ENCODE data around the gene FGF21. TPM values are rescaled to one million over a fixed set of nuclear protein-coding genes. Genes with fewer than 3 reads are reported as not detected.

Gene FGF21
- total and polyA plus RNA-seq, 10 of the 15 experiments (the other 5 are each of a cell fraction or from before 2014, with no cell fraction given) = not detected

GRCh38 chr19:48770734-48771472 is 15.6 kb downstream of the FGF21 start:
- no peaks in the 10 kb centered on the region for H3K36me3 ChIP-seq (ENCODE audit: control insufficient read depth in 2 of 2, insufficient read depth in 2 of 2, low read length in 1 of 2)
- DNase-seq (ENCODE audit: low read depth, low spot score) (no peak), ATAC-seq (no peak), FAIRE-seq (no peak)
- H4K20me1 ChIP-seq (ENCODE audit: control insufficient read depth, insufficient read depth) = no peaks in the 10 kb centered on the region
- H3K4me1 ChIP-seq (ENCODE audit: control insufficient read depth, insufficient read depth, low read length) = no peaks in the 10 kb centered on the region
- POLR2A ChIA-PET = no interaction called here
- TF ChIP-seq RUNX3 (IDR thresholded peaks at IDR 0.05; ENCODE audit: low read length) = no peak
- TF ChIP-seq RB1 (IDR thresholded peaks at IDR 0.05; ENCODE audit: borderline replicate concordance) = no peak
- TF ChIP-seq FOS (IDR thresholded peaks at IDR 0.05; ENCODE audit: borderline replicate concordance, extremely low read depth, insufficient read length) = no peak
- TF ChIP-seq MYC (IDR thresholded peaks at IDR 0.05; ENCODE audit: insufficient read depth, insufficient read length, insufficient replicate concordance, low read length, severe bottlenecking) = no peak
- TF ChIP-seq CBFB (IDR thresholded peaks at IDR 0.05; ENCODE audit: low read depth) = no peak
- no peak for TF ChIP-seq HDGF (IDR thresholded peaks at IDR 0.05)
- TF ChIP-seq MTA3 (IDR thresholded peaks at IDR 0.05; ENCODE audit: borderline replicate concordance, low read length) = no peak
- TF ChIP-seq ZNF384 (IDR thresholded peaks at IDR 0.05; ENCODE audit: borderline replicate concordance, low read depth, low read length) = no peak
- TF ChIP-seq POLR2AphosphoS5 (IDR thresholded peaks at IDR 0.05; ENCODE audit: low read length) = no peak
- TF ChIP-seq SMARCA5 (IDR thresholded peaks at IDR 0.05) = no peak
- TF ChIP-seq NKRF (conservative IDR thresholded peaks at IDR 0.05) = no peak
- TF ChIP-seq CBX3 (IDR thresholded peaks at IDR 0.05; ENCODE audit: borderline replicate concordance, low read depth) = no peak
- TF ChIP-seq SMAD1 (IDR thresholded peaks at IDR 0.05; ENCODE audit: low read depth, partially characterized antibody) = no peak
- TF ChIP-seq PAX5 (IDR thresholded peaks at IDR 0.05; ENCODE audit: borderline replicate concordance, low read depth, low read length) = no peak
- TF ChIP-seq TARDBP (IDR thresholded peaks at IDR 0.05; ENCODE audit: borderline replicate concordance) = no peak
- no peak for TF ChIP-seq RCOR1 (conservative IDR thresholded peaks at IDR 0.05; ENCODE audit: low read depth, low read length)
- TF ChIP-seq ZBTB33 (IDR thresholded peaks at IDR 0.05) = no peak
- no peak for TF ChIP-seq NBN (IDR thresholded peaks at IDR 0.05)
- no peak overlapping the region for H3K9ac ChIP-seq (ENCODE audit: control insufficient read depth, insufficient read depth, low read length)
- no peak overlapping the region for H3K4me3 ChIP-seq
- in situ Hi-C loops (cut with MboI) (no loop called here), intact Hi-C loops (cut with micrococcal nuclease; ENCODE audit: unreplicated experiment) (no loop called here)
- BruUV-seq (replicated peaks) = no TSS peak
- WGBS (ENCODE audit: insufficient coverage, insufficient replicate concordance, low lambda C conversion rate, missing lambda C conversion rate) = 45% methylated on average over 20 of the region's 20 CpGs
- RAD21 ChIA-PET (ENCODE audit: unreplicated experiment) = no interaction called here
- SMC1A ChIA-PET (ENCODE audit: uncharacterized antibody, unreplicated experiment) = no interaction called here
- H3K4me2 ChIP-seq (ENCODE audit: control insufficient read depth, insufficient read depth) = no peak overlapping the region
- no peaks in the 10 kb centered on the region; a peak in 1 of 4 replicates for H3K27me3 ChIP-seq (replicated peaks in 1 of 2; ENCODE audit: control insufficient read depth in 2 of 2, insufficient read depth in 2 of 2, low read length in 1 of 2)
- no peaks in the 10 kb centered on the region for H3K79me2 ChIP-seq (ENCODE audit: control insufficient read depth, insufficient read depth, low read length)
- H3K27ac ChIP-seq (ENCODE audit: control insufficient read depth, insufficient read depth) = no peak overlapping the region
- no peak overlapping the region for H2AFZ ChIP-seq (ENCODE audit: control insufficient read depth, low read depth, low read length)
- CTCF ChIA-PET = interaction anchor here (0.7 kb wide), 1 partner anchor 17 kb away, joined by 3 read pairs; no protein-coding TSS in a partner anchor
- H3K9me3 ChIP-seq (replicated peaks; ENCODE audit: control insufficient read depth, insufficient read depth, low read length) = no peaks in the 10 kb centered on the region

Measured in GM12878 (cell line).